ENCODE data around the gene TCERG1. TPM values are rescaled to one million over a fixed set of nuclear protein-coding genes. Genes with fewer than 3 reads are reported as not detected.
"Not testable (repeated sequence)": the region's sequence is repeated elsewhere in the genome, so short reads cannot be mapped to it uniquely, and the experiment has no call there.

The TCERG1 gene
- total RNA-seq, 4 donors from 2014 or later: 63.9 to 117 (median 109) TPM

DNA sequence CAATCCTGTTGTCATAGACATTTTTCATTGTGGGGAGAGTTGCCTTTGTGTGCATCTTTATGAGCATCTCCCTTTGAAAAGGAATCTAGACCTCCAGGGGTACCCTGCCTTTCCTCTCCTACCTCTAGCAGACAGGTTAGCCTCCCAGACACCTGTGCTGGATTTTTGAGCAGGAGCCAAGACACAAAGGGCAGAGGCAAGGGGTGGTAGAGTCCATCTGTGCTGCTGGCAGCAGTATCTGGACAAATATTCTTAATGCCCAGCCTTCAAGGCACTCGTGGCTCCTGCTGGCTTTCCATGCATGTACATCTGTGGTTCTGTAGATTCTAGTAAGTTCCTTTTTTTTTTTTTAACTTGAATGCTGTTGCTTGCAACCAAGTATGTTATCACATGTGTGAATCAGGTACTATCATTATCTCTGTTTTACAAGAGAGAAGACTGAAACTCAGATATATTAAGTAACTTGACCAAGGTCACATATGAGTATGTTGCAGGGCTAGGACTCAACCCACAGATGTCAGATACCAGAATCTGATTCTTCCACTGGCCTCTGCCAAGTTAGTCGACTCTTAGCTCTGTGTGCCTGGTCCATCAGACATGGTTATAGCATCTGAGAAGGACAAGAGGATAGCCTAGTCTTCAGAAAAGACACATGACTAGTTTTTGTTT, 101.8 kb downstream of the TCERG1 start:
- 34% methylated on average over 2 of the region's 2 CpGs; no CpG with 5 or more reads in 1 of the 2 donors for WGBS, 2 donors (ENCODE audit: low coverage in 1 of 2)
- TF ChIP-seq, protein P1, sequence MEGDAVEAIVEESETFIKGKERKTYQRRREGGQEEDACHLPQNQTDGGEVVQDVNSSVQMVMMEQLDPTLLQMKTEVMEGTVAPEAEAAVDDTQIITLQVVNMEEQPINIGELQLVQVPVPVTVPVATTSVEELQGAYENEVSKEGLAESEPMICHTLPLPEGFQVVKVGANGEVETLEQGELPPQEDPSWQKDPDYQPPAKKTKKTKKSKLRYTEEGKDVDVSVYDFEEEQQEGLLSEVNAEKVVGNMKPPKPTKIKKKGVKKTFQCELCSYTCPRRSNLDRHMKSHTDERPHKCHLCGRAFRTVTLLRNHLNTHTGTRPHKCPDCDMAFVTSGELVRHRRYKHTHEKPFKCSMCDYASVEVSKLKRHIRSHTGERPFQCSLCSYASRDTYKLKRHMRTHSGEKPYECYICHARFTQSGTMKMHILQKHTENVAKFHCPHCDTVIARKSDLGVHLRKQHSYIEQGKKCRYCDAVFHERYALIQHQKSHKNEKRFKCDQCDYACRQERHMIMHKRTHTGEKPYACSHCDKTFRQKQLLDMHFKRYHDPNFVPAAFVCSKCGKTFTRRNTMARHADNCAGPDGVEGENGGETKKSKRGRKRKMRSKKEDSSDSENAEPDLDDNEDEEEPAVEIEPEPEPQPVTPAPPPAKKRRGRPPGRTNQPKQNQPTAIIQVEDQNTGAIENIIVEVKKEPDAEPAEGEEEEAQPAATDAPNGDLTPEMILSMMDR (IDR thresholded peaks at IDR 0.05): no peak
- no peak for TF ChIP-seq POLR2A (IDR thresholded peaks at IDR 0.05)
- no peak for TF ChIP-seq POLR2AphosphoS5 (IDR thresholded peaks at IDR 0.05)
- no peak for TF ChIP-seq EP300 (IDR thresholded peaks at IDR 0.05; ENCODE audit: low read depth)
- no peak overlapping the region for H3K27ac ChIP-seq
- DNase-seq: no peak
- intact Hi-C loops (cut with DNase I; ENCODE audit: low total_unique reads): no loop called here
- no peak overlapping the region for H3K4me3 ChIP-seq
- H3K36me3 ChIP-seq: no peaks in the 10 kb centered on the region
- in situ Hi-C loops (cut with MboI; ENCODE audit: low pct_ligation_motif_present in 1 of 4, low pct_unique_long_range_greater_than_20kb in 1 of 4, low sequenced_read_pairs in 3 of 4): loop anchor here (10.0 to 25.0 kb wide), 3 partner anchors 416 to 813 kb away; no protein-coding TSS in a partner anchor
- H3K9me3 ChIP-seq: no peaks in the 10 kb centered on the region
- H3K4me1 ChIP-seq: no peaks in the 10 kb centered on the region
- no peaks in the 10 kb centered on the region for H3K27me3 ChIP-seq

DNA sequence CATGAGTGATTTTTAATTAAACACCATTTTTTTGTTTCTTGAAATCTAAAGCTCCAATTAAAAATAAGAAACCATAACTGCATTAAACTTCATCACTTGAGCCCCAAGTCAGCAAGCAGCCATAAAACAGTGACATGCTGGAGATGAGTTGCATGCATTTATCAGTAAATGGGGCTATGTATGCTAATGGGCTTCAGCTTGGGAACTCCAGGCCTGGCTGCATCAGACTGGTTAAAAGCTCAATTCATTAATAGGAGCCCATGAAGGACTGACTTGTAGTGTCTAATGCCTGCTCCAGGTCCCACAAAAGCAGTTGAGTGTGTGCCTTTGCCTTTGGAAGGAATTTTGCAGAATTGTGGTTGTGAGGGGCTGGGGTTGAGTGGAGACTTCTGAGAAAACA, 102.5 kb downstream of the TCERG1 start:
- H3K9me3 ChIP-seq: no peaks in the 10 kb centered on the region
- no peaks in the 10 kb centered on the region for H3K4me1 ChIP-seq
- no peak for TF ChIP-seq EP300 (IDR thresholded peaks at IDR 0.05; ENCODE audit: low read depth)
- TF ChIP-seq POLR2A (IDR thresholded peaks at IDR 0.05): no peak
- TF ChIP-seq, protein P1 (IDR thresholded peaks at IDR 0.05): no peak
- TF ChIP-seq POLR2AphosphoS5 (IDR thresholded peaks at IDR 0.05): no peak
- in situ Hi-C loops (cut with MboI; ENCODE audit: low pct_ligation_motif_present in 1 of 4, low pct_unique_long_range_greater_than_20kb in 1 of 4, low sequenced_read_pairs in 3 of 4) (loop anchor here (10.0 to 25.0 kb wide), 3 partner anchors 415 to 813 kb away; no protein-coding TSS in a partner anchor), intact Hi-C loops (cut with DNase I; ENCODE audit: low total_unique reads) (no loop called here)
- no peak overlapping the region for H3K27ac ChIP-seq
- H3K4me3 ChIP-seq: no peak overlapping the region
- H3K36me3 ChIP-seq: no peaks in the 10 kb centered on the region
- H3K27me3 ChIP-seq: no peaks in the 10 kb centered on the region
- no peak for DNase-seq

DNA sequence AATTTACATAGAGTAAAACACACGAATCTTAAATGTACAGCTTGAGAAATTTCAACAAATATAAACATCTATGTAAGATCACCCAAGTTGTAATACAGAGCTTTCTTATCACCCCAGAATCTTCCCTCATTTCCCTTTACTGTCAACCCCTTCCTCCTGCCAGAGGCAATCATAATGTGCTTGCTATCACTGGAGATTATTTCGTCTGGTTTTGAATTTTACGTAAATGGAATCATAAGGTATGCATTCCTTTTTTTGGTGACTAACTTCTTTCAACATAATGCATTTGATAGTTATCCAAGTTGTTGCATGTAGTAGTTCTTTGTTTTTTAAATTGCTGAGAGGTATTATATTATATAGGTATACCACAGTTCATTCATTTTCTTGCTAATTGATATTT, 106.3 kb downstream of the TCERG1 start:
- Histone ChIP-seq H3K36me3 (no peaks in the 10 kb centered on the region), H3K27ac (no peak overlapping the region), H3K9me3 (no peaks in the 10 kb centered on the region), H3K4me1 (no peaks in the 10 kb centered on the region), H3K27me3 (no peaks in the 10 kb centered on the region), H3K4me3 (no peak overlapping the region)
- TF ChIP-seq, protein P1 (IDR thresholded peaks at IDR 0.05): no peak
- TF ChIP-seq EP300 (IDR thresholded peaks at IDR 0.05; ENCODE audit: low read depth) (no peak), POLR2A (IDR thresholded peaks at IDR 0.05) (no peak), POLR2AphosphoS5 (IDR thresholded peaks at IDR 0.05) (no peak)
- intact Hi-C loops (cut with DNase I; ENCODE audit: low total_unique reads) (no loop called here), in situ Hi-C loops (cut with MboI; ENCODE audit: low pct_ligation_motif_present in 1 of 4, low pct_unique_long_range_greater_than_20kb in 1 of 4, low sequenced_read_pairs in 3 of 4) (no loop called here)
- 44 to 63% methylated on average over 3 of the region's 3 CpGs for WGBS, 2 donors (ENCODE audit: low coverage in 1 of 2)
- DNase-seq: no peak

DNA sequence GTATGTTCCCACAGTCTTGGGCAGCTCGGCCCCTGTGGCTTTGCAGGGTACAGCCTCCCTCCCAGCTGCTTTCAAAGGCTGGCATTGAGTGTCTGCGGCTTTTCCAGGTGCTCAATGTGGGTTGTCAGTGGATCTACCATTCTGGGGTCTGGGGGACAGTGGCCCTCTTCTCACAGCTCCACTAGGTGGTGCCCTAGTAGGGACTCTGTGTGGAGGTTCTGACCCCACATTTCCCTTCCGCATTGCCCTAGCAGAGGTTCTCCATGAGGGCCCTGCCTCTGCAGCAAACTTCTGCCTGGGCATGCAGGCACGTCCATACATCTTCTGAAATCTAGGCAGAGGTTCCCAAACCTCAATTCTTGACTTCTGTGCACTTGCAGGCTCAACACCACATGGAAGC, 109.8 kb downstream of the TCERG1 start:
- H3K36me3 ChIP-seq; H3K27ac ChIP-seq; in situ Hi-C loops (cut with MboI; ENCODE audit: low pct_ligation_motif_present in 1 of 4, low pct_unique_long_range_greater_than_20kb in 1 of 4, low sequenced_read_pairs in 3 of 4); intact Hi-C loops (cut with DNase I; ENCODE audit: low total_unique reads); DNase-seq; H3K27me3 ChIP-seq; H3K4me1 ChIP-seq; H3K4me3 ChIP-seq; H3K9me3 ChIP-seq: not testable (repeated sequence)
- WGBS, 2 donors (ENCODE audit: low coverage in 1 of 2): 87% methylated on average over 4 of the region's 4 CpGs; no CpG with 5 or more reads in 1 of the 2 donors

Data from transverse colon (tissue), 4 donors.